Liver (tissue), 9 donors: ENCODE measurements around the gene RSPH6A. TPM values are rescaled to one million over a fixed set of nuclear protein-coding genes. Genes with fewer than 3 reads are reported as not detected.

Source experiments
- DNase-seq: peaks from one replicate; pipeline ENCODE4 v3.0.0-alpha.2; 2017; ENCODE audit warnings: low spot score
- H3K27ac ChIP-seq, 2 donors: one replicate each; pipeline ENCODE4 v1.7.0; 2013; ENCODE audit warnings: inconsistent platforms in 2 of 2, low read length in 2 of 2, control low read depth in 1 of 2, low read depth in 1 of 2, mild to moderate bottlenecking in 1 of 2
- H3K27me3 ChIP-seq, 4 donors: one replicate each; pipeline versions ENCODE4 v1.6.1 to v1.7.0; 2013; ENCODE audit warnings: low read length in 3 of 4, inconsistent platforms in 1 of 4, mild to moderate bottlenecking in 1 of 4, moderate library complexity in 1 of 4; ENCODE audit not compliant: control insufficient read depth in 4 of 4, insufficient read depth in 4 of 4
- H3K36me3 ChIP-seq, 4 donors: one replicate each; pipeline versions ENCODE4 v1.6.1 to v1.7.0; 2013; ENCODE audit warnings: low read length in 3 of 4, mild to moderate bottlenecking in 3 of 4, low read depth in 1 of 4, moderate library complexity in 1 of 4; ENCODE audit not compliant: control insufficient read depth in 4 of 4, insufficient read depth in 3 of 4
- H3K4me1 ChIP-seq, 4 donors: one replicate each; pipeline versions ENCODE4 v1.6.1 to v1.7.0; 2013; ENCODE audit warnings: low read length in 3 of 4, mild to moderate bottlenecking in 3 of 4, moderate library complexity in 1 of 4; ENCODE audit not compliant: control insufficient read depth in 4 of 4, insufficient read depth in 4 of 4
- H3K4me3 ChIP-seq, 3 donors: one replicate each; pipeline versions ENCODE4 v1.6.1 to v1.7.0; 2013; ENCODE audit warnings: low read length in 3 of 3, control low read depth in 1 of 3, low read depth in 1 of 3, mild to moderate bottlenecking in 1 of 3
- H3K9ac ChIP-seq, 2 donors: one replicate each; pipeline ENCODE4 v1.7.0; 2013; ENCODE audit warnings: low read length in 2 of 2, mild to moderate bottlenecking in 2 of 2, moderate library complexity in 2 of 2, control low read depth in 1 of 2, low read depth in 1 of 2
- H3K9me3 ChIP-seq, 4 donors: one replicate each; pipeline versions ENCODE4 v1.6.1 to v1.7.0; 2013; ENCODE audit warnings: low read length in 3 of 4; ENCODE audit not compliant: control insufficient read depth in 4 of 4
- EGR1 ChIP-seq, 2 donors: IDR thresholded peaks; 2 replicates each; pipeline ENCODE4 v1.6.1; 2016 to 2018; ENCODE audit warnings: antibody characterized with exemption in 2 of 2, low read depth in 2 of 2
- FOXA1 ChIP-seq: IDR thresholded peaks from 2 replicates; pipeline ENCODE4 v1.6.1; 2016; ENCODE audit warnings: antibody characterized with exemption
- FOXA2 ChIP-seq: IDR thresholded peaks from 2 replicates; pipeline ENCODE4 v1.6.1; 2016; ENCODE audit warnings: antibody characterized with exemption
- GABPA ChIP-seq, 2 donors: IDR thresholded peaks in 1 of 2; conservative IDR thresholded peaks in 1 of 2; 2 replicates each; pipeline ENCODE4 v1.6.1; 2016; ENCODE audit warnings: antibody characterized with exemption in 2 of 2, mild to moderate bottlenecking in 1 of 2, moderate library complexity in 1 of 2
- HNF4A ChIP-seq, 2 donors: conservative IDR thresholded peaks; 2 replicates each; pipeline ENCODE4 v1.6.1; 2016; ENCODE audit warnings: antibody characterized with exemption in 2 of 2, mild to moderate bottlenecking in 2 of 2
- HNF4G ChIP-seq: IDR thresholded peaks from 2 replicates; pipeline ENCODE4 v1.6.1; 2016; ENCODE audit warnings: antibody characterized with exemption
- JUND ChIP-seq, 2 donors: IDR thresholded peaks; 2 replicates each; pipeline ENCODE4 v1.6.1; 2016; ENCODE audit warnings: antibody characterized with exemption in 2 of 2
- NR2F2 ChIP-seq: IDR thresholded peaks from 2 replicates; pipeline ENCODE4 v1.6.1; 2016; ENCODE audit warnings: antibody characterized with exemption
- RAD21 ChIP-seq, 2 donors: IDR thresholded peaks; 2 replicates each; pipeline ENCODE4 v1.6.1; 2016; ENCODE audit warnings: antibody characterized with exemption in 2 of 2, mild to moderate bottlenecking in 2 of 2
- RXRA ChIP-seq, 2 donors: IDR thresholded peaks; 2 replicates each; pipeline ENCODE4 v1.6.1; 2017 to 2018; ENCODE audit warnings: antibody characterized with exemption in 2 of 2, mild to moderate bottlenecking in 1 of 2
- SP1 ChIP-seq: IDR thresholded peaks from 2 replicates; pipeline ENCODE4 v1.6.1; 2018; ENCODE audit warnings: antibody characterized with exemption, mild to moderate bottlenecking
- TAF1 ChIP-seq: conservative IDR thresholded peaks from 2 replicates; pipeline ENCODE4 v1.6.1; 2016; ENCODE audit warnings: antibody characterized with exemption, mild to moderate bottlenecking
- WGBS: extraction: QIAGEN DNeasy Blood & Tissue Kit; methylation state at CpG from one replicate; pipeline ENCODE4 v1.1.7; 2013; 5-methylcytosine and 5-hydroxymethylcytosine counted together
- polyA plus RNA-seq, 2 donors: library from polyadenylated mRNA; stranded (reverse) in 1 of 2; unstranded in 1 of 2; fragments of 200-250 nt in 1 of 2; fragments of >200 nt in 1 of 2; fragmentation: Nextera tagmentation in 1 of 2; extraction: Ambion mirVana in 1 of 2; gene quantifications; one replicate each; pipeline versions ENCODE4 v1.2.1 to v1.2.3, GENCODE V29; 2013 to 2015
- total RNA-seq, 2 donors: library from RNA; depleted of rRNA; stranded (reverse); fragments of >200 nt; gene quantifications; one replicate each; pipeline ENCODE4 v1.2.3, GENCODE V29; 2014
- TF ChIP-seq, protein P1 (sequence below): IDR thresholded peaks from 2 replicates; pipeline ENCODE4 v1.6.1; 2016; ENCODE audit warnings: antibody characterized with exemption, mild to moderate bottlenecking
- TF ChIP-seq, protein P2 (sequence below): IDR thresholded peaks from 2 replicates; pipeline ENCODE4 v1.6.1; 2016; ENCODE audit warnings: antibody characterized with exemption
- TF ChIP-seq, protein P3 (sequence below): IDR thresholded peaks from 2 replicates; pipeline ENCODE4 v1.6.1; 2016; ENCODE audit warnings: antibody characterized with exemption
- TF ChIP-seq, protein P4 (sequence below): IDR thresholded peaks from 2 replicates; pipeline ENCODE4 v1.6.1; 2016; ENCODE audit warnings: antibody characterized with exemption
- TF ChIP-seq, protein P5 (sequence below): fragments of 150-350 bp; IDR thresholded peaks from 2 replicates; pipeline ENCODE4 v1.5.1; 2017; ENCODE audit warnings: improper control_type of control experiment, low read depth, low read length; ENCODE audit not compliant: missing input control
- donor health status: healthy.
- donor health status: healthy.
- donor health status: healthy.
- donor health status: healthy.
- donor health status: healthy.

RSPH6A gene
- total and polyA plus RNA-seq, 4 donors: 0.08 TPM; not detected in 3

DNA sequence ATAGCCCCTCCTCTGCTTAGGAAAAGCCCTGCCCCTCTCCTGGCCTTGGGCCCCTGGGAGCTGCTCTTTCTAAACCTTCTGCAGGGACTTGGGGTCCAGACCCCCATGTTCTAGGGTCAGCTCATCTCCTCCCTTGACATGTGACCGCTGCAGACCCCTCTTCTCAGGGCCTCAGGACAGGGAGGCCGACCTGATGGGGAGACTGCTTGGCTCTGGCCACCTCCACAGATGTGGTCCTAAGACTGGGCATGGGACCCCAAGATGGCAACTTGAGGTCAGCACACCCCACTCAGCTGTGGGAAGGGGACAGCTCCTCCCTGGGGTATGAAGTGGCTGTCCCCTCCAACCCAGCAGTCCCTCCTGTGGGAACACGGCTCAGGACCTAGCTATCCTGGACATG lies 42.2 kb downstream of the RSPH6A start:
- DNase-seq: no peak
- no peak overlapping the region for H3K9ac ChIP-seq
- no peak overlapping the region for H3K4me3 ChIP-seq
- H3K27ac ChIP-seq: no peak overlapping the region
- H3K9me3 ChIP-seq: no peaks in the 10 kb centered on the region
- H3K36me3 ChIP-seq: no peaks in the 10 kb centered on the region
- H3K4me1 ChIP-seq: peaks cover 6 to 44% (median 23%) of the 10 kb centered on the region in 4 donors
- WGBS: 89% methylated on average over 3 of the region's 3 CpGs
- TF ChIP-seq TAF1: no peak
- TF ChIP-seq, protein P1, sequence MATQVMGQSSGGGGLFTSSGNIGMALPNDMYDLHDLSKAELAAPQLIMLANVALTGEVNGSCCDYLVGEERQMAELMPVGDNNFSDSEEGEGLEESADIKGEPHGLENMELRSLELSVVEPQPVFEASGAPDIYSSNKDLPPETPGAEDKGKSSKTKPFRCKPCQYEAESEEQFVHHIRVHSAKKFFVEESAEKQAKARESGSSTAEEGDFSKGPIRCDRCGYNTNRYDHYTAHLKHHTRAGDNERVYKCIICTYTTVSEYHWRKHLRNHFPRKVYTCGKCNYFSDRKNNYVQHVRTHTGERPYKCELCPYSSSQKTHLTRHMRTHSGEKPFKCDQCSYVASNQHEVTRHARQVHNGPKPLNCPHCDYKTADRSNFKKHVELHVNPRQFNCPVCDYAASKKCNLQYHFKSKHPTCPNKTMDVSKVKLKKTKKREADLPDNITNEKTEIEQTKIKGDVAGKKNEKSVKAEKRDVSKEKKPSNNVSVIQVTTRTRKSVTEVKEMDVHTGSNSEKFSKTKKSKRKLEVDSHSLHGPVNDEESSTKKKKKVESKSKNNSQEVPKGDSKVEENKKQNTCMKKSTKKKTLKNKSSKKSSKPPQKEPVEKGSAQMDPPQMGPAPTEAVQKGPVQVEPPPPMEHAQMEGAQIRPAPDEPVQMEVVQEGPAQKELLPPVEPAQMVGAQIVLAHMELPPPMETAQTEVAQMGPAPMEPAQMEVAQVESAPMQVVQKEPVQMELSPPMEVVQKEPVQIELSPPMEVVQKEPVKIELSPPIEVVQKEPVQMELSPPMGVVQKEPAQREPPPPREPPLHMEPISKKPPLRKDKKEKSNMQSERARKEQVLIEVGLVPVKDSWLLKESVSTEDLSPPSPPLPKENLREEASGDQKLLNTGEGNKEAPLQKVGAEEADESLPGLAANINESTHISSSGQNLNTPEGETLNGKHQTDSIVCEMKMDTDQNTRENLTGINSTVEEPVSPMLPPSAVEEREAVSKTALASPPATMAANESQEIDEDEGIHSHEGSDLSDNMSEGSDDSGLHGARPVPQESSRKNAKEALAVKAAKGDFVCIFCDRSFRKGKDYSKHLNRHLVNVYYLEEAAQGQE: no peak
- no peak for TF ChIP-seq FOXA1
- no peaks in the 10 kb centered on the region for H3K27me3 ChIP-seq

DNA sequence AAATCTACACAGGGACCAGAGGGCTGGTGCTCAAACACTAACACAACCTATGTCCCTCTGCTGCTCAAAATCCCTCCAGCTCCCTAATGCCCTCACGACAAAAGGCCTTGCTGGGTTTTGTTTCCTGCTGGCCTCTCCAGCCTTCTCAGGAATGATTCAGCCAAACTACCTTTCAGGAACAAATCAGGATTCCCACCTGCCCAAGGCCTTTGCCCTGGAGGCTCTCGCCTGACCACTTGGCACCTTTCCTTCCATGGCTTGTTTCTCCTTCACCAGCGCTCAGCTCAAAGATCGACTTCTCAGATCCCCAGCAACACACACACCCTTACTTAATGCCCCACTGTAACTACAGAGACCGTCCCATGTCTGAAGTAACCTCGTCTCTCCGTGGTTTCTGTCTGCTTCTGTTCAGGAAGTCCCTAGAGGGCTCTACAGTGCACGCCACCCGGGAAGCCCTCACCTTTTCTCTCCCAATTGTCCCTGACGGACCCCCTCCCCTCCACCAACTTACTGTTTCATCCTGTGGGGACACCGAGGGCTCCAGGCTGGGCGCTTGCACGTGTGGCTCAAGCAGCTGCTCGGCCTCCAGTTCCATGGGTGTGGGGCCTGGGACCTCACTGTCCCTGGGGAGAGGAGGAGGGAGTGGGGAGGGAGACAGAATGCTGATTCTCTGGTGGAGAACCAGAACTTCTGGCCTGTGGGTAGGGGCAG lies 42.8 kb downstream of the RSPH6A start:
- no peak overlapping the region for H3K4me3 ChIP-seq
- 80% methylated on average over 14 of the region's 14 CpGs for WGBS
- H3K27me3 ChIP-seq: no peaks in the 10 kb centered on the region
- H3K9ac ChIP-seq: no peak overlapping the region
- TF ChIP-seq, protein P2, sequence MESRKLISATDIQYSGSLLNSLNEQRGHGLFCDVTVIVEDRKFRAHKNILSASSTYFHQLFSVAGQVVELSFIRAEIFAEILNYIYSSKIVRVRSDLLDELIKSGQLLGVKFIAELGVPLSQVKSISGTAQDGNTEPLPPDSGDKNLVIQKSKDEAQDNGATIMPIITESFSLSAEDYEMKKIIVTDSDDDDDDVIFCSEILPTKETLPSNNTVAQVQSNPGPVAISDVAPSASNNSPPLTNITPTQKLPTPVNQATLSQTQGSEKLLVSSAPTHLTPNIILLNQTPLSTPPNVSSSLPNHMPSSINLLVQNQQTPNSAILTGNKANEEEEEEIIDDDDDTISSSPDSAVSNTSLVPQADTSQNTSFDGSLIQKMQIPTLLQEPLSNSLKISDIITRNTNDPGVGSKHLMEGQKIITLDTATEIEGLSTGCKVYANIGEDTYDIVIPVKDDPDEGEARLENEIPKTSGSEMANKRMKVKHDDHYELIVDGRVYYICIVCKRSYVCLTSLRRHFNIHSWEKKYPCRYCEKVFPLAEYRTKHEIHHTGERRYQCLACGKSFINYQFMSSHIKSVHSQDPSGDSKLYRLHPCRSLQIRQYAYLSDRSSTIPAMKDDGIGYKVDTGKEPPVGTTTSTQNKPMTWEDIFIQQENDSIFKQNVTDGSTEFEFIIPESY: no peak
- TF ChIP-seq TAF1 (no peak), NR2F2 (no peak), HNF4A (conservative IDR thresholded peaks at IDR 0.05) (no peak), HNF4G (no peak), RAD21 (IDR thresholded peaks at IDR 0.05) (no peak), JUND (IDR thresholded peaks at IDR 0.05) (no peak), FOXA1 (no peak), RXRA (IDR thresholded peaks at IDR 0.05) (no peak), GABPA (IDR thresholded peaks at IDR 0.05 in 1 of 2, conservative IDR thresholded peaks at IDR 0.05 in 1 of 2) (no peak), SP1 (no peak), FOXA2 (no peak), EGR1 (IDR thresholded peaks at IDR 0.05; ENCODE audit: low read depth in 2 of 2) (no peak)
- TF ChIP-seq, protein P1: no peak
- TF ChIP-seq, protein P3, sequence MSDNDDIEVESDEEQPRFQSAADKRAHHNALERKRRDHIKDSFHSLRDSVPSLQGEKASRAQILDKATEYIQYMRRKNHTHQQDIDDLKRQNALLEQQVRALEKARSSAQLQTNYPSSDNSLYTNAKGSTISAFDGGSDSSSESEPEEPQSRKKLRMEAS: no peak
- TF ChIP-seq, protein P4, sequence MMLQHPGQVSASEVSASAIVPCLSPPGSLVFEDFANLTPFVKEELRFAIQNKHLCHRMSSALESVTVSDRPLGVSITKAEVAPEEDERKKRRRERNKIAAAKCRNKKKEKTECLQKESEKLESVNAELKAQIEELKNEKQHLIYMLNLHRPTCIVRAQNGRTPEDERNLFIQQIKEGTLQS: no peak
- TF ChIP-seq, protein P5, sequence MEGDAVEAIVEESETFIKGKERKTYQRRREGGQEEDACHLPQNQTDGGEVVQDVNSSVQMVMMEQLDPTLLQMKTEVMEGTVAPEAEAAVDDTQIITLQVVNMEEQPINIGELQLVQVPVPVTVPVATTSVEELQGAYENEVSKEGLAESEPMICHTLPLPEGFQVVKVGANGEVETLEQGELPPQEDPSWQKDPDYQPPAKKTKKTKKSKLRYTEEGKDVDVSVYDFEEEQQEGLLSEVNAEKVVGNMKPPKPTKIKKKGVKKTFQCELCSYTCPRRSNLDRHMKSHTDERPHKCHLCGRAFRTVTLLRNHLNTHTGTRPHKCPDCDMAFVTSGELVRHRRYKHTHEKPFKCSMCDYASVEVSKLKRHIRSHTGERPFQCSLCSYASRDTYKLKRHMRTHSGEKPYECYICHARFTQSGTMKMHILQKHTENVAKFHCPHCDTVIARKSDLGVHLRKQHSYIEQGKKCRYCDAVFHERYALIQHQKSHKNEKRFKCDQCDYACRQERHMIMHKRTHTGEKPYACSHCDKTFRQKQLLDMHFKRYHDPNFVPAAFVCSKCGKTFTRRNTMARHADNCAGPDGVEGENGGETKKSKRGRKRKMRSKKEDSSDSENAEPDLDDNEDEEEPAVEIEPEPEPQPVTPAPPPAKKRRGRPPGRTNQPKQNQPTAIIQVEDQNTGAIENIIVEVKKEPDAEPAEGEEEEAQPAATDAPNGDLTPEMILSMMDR: no peak
- H3K4me1 ChIP-seq: peaks cover 6 to 49% (median 23%) of the 10 kb centered on the region in 4 donors
- no peak overlapping the region for H3K27ac ChIP-seq
- no peaks in the 10 kb centered on the region for H3K36me3 ChIP-seq
- no peaks in the 10 kb centered on the region for H3K9me3 ChIP-seq
- DNase-seq: no peak
